GM19035 (cell line): ENCODE data around the gene NDUFA7.
"Not testable (repeated sequence)": the region's sequence is repeated elsewhere in the genome, so short reads cannot be mapped to it uniquely, and the experiment has no call there.

Experiments used
- ATAC-seq: cut with Tn5 transposase; IDR thresholded peaks from one replicate; pipeline ENCODE4 v1.9.1; 2021; ENCODE audit not compliant: unreplicated experiment

Gene NDUFA7

DNA sequence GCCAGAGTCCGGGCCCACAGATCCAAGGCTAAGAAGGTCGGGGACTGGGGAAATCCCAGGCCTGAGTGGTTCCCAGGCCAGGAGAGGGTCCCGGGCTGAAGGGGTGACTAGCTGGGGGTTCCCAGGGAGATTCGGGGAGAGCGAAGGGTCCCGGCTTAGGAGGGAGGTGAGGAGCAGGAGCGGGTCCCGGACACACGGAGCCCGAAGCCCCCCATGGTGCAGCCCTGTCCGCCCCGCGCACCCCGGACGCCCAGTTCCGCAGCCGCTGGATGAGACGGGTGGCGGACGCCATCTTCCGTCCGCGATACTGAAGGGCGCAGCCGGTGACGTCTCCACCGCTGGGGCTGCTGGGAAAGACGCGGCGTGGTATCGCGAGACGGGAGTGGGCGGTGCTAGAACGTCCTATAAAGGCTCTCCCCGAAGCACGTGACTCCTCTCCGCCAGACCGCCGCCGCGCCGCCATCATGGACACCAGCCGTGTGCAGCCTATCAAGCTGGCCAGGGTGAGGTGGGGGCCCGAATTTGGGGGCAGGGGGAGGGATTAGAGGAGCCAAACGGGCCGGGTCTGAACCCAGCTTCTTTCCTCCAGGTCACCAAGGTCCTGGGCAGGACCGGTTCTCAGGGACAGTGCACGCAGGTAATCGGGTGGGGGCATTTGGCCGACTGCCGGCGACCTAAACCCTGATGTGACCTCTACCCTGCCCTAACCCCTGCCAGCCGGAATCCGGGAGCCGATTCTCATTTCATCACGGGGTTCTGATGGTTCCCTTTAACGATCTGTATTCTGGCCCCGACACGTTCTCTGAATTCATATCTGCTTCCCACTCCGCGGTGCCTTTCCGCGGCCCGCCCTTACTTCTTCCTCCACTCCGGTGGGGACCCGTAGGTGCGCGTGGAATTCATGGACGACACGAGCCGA is at the start of gene NDUFA7, which contains the start of gene RPS28:
Gene NDUFA7 (minus strand): TSS at position 309 of the 919 bp plus-strand sequence. CDS start 17 bp downstream, at position 292.
Gene RPS28 (plus strand): TSS at position 430 of the 919 bp plus-strand sequence. CDS start 35 bp downstream, at position 465.
- peak; percentile 89 for ATAC-seq

DNA sequence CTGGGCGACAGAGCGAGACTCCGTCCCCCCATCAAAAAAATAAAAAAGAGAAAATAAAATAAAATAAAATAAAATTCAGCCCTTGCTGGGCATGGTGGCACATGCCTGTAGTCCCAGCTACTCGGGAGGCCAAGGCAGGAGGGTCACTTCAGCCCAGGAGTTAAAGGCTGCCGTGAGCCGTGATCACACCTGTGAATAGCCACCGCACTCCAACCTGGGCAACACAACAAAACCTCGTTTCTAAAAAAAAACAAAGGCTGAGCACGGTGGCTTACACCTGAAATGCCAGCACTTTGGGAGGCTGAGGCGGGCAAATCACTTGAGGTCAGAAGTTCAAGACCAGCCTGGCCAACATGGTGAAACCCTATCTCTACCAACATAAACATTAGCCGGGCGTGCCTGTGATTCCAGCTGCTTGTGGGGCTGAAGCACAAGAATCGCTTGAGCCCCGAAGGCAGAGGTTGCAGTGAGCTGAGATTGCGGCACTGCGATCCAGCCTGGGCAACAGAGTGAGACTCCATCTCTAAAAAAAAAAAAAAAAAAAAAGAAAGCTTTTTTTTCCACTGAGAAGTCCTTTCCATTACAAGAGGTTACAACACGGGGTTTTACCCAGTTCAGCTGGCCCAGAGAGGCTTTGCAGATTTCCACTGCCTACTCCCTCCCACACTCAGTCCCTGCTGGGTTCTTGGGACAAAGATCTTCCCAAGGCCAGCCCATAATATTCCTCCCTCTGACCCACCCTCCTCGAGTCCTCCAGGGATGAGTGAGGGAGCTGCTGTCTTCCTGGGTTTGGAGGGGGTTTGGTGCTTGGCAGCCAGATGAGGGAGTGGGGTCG is 49.2 kb upstream of the NDUFA7 start:
- no peak for ATAC-seq

DNA sequence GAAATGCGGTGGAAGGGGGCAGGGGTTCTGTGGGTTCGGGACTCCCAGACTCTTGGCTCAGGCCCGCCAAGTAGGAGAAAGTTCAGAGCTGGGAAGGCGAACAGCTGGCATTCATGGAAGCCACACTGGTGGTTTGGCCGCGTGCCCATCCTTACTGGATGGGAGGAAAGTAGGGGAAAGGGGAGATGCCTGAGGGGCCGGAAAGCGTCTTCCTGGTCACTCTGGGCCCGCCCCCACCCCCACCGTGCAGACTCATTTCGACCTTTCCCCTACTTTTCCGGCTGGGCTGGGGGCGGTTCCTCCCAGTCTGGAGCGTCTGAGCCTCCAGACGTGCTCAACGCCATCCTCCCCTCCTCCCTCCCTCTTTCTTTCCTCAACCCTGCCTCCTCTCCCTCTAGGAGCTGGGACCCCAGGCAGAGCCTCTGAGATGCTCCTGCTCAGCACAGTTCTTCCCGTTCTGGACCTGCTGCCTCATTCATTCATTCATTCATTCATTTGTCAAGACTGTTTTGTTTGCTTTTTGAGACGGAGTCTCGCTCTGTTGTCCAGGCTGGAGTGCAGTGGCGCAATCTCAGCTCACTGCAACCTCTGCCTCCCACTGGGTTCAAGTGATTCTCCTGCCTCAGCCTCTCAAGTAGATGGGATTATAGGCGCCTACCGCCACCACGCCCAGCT is 46.3 kb upstream of the NDUFA7 start:
- ATAC-seq, result no peak

DNA sequence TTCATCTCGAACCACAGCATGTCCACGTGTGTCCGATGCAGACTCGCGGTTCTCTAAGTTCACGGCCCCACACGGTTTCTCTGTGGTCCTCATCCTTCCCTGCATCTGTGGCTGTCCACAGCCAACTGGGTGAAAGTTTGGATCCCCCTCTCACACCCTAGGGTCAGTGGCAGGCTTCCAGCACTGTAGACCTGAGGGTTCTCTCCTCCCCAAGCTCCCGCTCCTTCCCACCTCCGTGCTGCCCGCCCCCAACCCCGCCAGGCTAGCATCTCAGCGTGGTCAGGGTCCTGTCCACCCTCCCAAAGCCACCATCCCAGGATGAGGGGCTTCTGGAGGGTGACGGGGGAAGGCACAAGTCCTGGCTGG is 45.8 kb upstream of the NDUFA7 start:
- no peak for ATAC-seq

DNA sequence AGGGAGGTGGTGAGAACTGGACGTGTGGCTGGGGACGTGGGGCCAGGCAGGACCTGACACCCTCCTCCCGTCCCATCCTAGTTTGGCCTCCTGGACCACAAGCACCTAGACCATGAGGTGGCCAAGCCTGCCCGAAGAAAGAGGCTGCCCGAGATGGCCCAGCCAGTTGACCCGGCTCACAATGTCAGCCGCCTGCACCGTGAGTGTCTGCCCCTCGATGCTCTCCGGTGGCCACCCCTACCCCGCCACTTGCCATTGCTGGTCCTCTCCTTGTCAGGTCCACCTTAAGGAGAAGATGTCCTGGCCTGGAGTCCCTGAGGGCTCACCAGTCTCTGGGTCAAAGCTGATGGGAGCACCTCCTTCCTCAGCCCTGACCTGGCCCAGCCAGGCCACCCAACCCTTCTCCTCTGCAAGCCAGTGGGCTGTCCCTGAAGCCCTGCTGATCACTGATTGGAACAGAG is 45.0 kb upstream of the NDUFA7 start:
- no peak for ATAC-seq

DNA sequence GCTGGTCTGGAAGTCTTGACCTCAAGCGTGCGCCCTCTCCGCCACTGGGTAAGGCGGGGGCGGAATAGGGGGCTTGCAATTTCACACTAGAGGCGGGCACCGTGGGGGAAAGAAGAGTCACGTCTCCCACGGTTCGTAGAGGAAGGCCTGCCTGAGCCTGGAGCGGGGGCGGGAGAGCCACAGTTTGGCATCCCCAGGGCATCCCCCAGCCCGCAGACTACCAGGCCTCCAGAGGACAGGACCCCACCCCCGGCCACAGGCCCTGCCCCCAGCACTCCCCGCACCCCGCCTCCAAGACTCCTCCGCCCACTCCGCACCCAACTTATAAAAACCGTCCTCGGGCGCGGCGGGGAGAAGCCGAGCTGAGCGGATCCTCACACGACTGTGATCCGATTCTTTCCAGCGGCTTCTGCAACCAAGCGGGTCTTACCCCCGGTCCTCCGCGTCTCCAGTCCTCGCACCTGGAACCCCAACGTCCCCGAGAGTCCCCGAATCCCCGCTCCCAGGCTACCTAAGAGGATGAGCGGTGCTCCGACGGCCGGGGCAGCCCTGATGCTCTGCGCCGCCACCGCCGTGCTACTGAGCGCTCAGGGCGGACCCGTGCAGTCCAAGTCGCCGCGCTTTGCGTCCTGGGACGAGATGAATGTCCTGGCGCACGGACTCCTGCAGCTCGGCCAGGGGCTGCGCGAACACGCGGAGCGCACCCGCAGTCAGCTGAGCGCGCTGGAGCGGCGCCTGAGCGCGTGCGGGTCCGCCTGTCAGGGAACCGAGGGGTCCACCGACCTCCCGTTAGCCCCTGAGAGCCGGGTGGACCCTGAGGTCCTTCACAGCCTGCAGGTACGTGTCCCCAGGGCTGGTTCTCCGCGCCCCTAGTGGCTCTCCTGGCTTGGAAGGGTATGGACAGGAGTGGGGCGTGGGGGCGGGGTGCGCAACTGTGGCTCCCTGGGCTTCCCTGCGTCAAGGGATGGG is 42.9 kb upstream of the NDUFA7 start, which contains the start of gene ANGPTL4:
Gene ANGPTL4 (plus strand): TSS at position 353 of the 969 bp plus-strand sequence. CDS start 167 bp downstream, at position 520.
- ATAC-seq, result no peak

DNA sequence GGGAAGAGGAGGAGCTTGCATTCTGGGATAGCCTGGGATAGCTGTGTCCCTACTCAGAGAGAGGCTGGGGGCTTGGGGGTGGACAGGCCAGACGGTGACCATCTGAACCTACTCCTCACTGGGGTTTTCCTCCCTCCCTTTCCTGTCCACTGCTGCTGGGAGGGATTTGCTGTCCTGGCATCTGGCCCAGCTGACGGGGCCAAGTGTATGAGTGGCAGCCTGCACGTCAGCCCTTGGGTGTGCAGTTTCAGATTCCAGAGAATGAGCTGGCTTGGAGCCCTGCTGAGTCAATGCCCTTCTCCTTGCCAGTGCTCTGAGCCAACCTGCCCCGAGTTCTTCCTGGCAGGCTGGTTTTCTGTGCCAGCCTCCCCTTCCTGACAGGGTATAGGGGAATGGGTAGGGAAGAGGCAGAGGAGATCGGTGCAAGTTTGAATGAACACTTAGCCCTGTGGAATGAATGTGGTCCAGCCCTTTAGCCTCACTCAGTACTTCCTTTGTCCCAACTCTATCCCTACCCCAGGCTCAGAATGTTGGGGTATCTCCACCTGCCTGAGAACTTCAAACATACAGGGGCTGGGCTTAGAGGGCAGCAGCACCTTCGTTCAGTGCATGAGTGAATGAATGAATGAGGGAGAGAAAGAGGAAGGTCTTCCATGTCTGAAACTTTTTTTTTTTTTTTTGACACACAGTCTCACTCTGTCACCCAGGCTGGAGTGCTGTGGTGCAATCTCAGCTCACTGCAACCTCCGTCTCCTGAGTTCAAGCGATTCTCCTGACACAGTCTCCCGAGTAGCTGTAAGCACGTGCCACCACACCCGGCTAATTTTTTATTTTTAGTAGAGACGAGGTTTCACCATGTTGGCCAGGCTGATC is 41.0 kb upstream of the NDUFA7 start:
- no peak for ATAC-seq

DNA sequence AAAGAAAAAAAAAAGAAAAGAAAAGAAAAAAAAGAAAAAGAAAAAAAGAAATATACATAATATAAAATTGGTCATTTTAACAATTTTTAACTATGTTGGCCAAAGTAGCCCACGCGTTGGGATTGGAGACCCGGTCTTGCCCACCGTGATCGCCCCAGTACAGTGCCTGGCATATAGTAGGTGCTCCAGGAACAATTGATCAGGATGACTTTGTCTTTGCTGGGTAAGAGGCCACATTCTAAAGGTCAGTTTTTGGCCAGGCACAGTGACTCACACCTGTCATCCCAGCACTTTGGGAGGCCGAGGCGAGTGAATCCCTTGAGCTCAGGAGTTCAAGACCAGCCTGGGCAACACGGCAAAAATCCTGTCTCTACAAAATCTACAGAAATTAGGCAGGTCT is 39.0 kb upstream of the NDUFA7 start:
- no peak for ATAC-seq

DNA sequence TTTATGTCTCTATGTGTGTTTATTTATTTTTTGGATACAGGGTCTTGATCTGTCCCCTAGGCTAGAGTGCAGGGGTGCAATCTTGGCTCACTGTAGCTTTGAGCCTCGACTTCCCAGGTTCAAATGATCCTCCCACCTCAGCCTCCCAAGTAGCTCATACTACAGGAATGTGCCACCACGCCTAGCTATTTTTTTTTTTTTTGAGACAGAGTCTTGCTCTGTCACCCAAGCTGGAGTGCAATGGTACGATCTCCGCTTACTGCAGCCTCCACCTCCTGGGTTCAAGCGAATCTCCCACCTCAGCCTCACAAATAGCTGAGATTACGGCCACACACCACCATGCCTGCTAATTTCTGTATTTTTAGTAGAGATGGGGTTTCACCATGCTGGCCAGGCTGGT is 37.8 kb upstream of the NDUFA7 start:
- ATAC-seq, result no peak

DNA sequence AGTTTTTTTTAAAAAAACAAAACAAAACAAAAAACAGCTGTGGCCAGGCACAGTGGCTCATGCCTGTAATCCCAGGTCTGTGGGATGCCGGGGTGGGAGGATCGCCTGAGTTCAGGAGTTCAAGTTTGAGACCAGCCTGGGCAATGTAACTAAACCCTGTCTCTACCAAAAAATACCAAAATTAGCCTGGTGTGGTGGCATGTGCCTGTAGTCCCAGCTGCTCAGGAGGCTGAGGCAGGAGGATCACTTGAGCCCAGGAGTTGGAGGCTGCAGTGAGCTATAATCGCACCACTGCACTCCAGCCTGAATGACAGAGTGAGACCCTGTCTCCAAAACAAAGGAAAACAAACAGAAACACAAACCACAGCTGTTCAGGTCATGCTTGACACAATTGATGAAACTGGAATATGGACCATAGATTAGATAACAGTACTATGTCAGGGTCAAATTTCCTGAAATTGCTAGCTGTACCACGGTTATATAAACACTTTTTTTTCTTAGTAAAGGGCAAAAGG is 35.9 kb upstream of the NDUFA7 start:
- ATAC-seq, result no peak

DNA sequence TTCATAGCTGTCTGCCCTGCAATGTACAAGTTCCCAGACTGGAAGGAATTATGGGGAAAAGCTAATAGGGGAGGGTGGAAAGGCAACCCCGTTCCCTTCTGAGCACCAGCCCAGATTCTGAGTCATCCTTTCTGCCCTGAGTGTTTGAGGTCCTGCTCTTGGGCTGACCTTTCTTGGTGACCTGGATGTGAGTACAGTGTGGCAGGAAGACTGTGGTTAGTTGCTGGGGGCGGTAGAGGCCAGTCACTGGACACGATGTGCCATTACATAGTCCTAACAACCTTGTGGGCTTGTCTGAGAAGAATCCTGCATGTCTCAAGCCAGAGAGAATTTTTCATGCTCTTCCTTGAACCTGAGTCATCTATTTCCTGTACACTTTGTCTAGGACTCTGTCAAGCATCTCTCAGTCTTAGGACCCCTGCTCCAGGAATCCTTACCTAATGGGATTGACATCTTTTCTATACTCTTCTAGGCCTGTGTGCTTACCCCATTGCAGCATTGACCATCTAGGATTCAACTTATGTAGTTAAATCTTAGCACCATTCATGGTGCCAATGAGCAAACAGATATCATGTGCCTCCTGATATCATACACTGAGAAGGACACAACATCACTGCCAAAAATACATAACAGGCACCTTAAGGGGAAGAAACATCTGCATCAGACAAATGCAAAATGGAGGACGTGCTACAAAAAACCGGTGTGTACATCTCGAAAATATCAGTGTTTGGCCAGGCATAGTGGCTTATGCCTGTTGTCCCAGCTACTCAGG is 34.6 kb upstream of the NDUFA7 start:
- no peak for ATAC-seq

DNA sequence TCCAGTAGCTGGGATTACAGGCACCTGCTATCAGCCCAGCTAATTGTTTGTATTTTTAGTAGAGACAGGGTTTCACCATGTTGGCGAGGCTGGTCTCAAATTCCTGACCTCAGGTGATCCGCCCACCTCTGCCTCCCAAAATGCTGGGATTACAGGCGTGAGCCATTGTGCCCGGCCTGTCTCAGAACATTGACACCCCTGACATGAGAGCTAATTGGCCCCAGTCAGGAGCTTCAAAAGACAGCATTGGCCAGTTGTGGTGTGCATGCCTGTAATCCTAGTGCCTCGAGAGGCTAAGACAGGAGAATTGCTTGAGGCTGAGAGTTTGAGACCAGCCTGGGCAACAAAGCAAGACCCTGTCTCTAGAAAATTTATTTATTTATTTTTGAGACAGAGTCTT is 31.7 kb upstream of the NDUFA7 start:
- ATAC-seq, result not testable (repeated sequence)

DNA sequence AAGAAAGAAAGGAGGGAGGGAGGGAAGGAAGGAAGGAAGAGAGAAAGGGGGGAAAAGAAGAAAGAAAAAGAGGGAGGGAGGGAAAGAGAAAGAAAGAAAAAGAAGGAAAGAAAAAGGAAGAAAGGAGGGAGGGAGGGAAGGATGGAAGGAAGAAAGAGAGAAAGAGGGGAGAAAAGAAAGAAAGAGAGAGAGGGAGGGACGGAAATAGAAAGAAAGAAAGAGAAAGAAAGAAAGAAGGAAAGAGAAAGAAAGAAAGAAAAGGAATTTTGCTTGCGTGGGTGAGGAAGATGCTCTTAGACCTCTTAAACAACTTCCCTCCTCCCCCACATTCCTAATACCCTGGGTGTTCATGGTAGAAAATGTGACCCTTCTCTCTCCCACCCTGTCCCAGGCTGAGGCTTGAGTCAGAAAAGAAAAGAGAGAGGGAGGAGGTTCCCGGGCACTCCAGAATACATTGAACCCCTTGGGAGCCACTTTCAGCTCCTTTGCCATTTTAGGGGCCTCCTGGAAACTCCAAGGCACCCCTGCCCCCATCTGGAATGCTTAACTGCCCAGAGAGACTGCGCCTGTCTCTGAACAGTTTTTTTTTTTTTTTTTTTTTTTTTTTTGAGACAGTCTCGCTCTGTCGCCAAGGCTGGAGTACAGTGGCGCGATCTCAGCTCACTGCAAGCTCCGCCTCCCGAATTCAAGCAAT is 31.1 kb upstream of the NDUFA7 start:
- no peak for ATAC-seq

DNA sequence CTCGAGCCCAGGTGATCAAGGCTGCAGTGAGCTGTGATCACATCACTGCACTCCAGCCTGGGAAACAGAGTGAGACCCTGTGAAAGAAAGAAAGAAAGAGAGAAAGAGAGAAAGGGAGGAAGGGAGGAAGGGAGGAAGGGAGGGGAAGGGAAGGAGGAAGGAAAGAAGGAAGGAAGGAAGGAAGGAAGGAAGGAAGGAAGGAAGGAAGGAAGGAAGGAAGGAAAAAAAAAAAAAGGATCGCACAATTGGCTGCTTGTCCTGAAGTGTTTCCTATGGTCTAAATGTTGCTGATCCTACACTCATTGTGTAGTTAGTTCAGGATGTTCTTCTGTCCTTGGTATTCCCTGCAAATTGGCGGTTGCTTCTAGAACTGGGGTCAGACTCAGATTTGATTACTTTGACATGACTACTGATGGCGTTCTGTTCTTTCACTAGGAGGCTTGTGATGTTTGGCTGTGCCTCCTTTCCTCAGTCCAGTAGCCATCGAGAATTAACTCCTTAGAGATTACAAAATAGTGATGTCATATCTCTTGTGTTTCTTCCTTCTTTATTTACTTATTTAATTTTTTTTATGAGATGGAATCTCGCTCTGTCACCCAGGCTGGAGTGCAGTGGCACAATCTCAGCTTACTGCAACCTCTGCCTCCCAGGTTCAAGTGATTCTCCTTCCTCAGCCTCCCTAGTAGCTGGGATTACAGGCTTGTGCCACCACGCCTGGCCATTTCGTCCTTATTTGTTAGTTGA is 28.6 kb upstream of the NDUFA7 start:
- not testable (repeated sequence) for ATAC-seq

DNA sequence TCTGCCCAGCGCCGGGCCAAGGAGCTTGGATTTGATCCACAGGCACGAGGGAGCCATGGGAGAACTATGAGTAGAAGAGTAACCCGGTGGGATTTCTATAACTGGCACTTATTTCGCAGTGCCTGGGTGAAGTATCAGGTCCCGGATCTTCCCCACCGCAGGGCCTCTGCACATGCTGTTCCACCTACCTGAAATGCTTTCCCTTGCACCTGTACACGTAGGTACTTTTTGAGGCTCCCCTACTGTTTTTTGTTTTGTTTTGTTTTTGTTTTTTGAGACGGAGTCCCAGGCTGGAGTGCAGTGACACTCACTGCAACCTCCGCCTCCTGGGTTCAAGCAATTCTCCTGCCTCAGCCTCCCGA is 22.3 kb upstream of the NDUFA7 start:
- ATAC-seq, result no peak

DNA sequence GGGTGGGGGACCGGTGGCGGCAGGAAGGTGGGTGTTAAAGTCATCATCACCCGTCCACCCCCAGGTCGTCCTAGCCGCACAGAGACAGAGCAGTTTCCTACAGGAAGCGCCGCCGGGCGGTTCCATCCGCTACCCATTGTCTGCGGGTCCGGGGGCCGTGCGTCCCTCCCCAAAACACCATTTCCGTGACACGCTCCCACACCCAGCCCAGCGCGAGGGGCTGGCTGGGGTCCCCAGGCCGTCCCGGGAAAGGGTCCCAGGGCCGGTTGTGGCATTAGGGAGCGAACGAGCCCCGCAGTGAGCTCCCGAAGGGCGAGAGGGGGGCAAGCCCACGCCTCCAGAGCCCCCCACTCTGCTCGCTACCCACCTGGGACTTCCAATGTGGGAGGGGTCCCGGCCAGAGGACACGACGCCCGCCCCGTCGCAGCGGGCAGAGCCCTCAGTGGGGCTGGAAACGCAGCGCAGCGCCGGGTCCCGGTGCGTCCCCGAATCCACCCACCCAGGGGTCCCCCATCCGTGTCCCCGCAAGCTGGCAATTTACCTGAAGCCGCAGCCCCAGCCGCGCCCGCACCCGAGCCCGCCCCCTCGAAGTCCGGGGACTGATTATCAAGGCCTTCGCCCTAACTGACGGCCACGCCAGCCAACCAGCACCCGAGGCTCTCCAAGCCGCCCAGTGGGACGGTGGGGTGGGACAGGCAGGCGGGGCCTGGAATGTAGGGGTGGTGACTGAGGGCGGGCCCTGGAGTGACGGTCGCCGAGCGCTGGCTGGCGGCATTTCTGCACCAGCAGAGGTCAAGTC is 21.7 kb upstream of the NDUFA7 start, which contains the start of gene KANK3:
Gene KANK3 (minus strand): TSS at position 579 of the 799 bp plus-strand sequence. CDS start 5,434 bp downstream, outside the sequence.
- ATAC-seq, result peak; percentile 94
